Measurements from ENCODE around the gene ITFG1. TPM values are rescaled to one million over a fixed set of nuclear protein-coding genes. Genes with fewer than 3 reads are reported as not detected.
A peak's percentile ranks its signal among the peaks of the same experiment; 100 is the strongest.
"Not testable (repeated sequence)": the region's sequence is repeated elsewhere in the genome, so short reads cannot be mapped to it uniquely, and the experiment has no call there.

Gene ITFG1
- total RNA-seq, 1 donor from 2014 or later = 40.9 TPM

DNA sequence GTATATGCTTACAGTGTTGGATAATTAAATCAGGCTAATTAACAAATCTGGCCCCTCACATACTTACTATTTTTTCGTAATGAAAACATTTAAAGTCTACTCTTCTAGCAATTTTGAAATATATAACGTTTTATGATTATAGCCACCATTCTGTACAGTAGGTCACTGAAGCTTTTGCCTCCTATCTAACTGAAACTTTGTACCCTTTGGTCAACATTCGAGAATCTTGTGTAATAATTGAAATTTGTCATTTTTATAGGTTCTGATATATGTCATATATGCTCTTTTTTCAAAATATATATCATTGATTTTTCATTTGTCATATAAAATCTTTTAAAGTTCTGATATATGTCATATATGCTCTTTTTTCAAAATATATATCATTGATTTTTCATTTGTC lies 12.9 kb upstream of the ITFG1 start:
- no peak for DNase-seq (ENCODE audit: low spot score)

GRCh38 chr16:47473004-47473403 lies 12.1 kb upstream of the ITFG1 start:
- not testable (repeated sequence) for DNase-seq (ENCODE audit: low spot score)

GRCh38 chr16:47470810-47471209 lies 9.9 kb upstream of the ITFG1 start:
- DNase-seq (ENCODE audit: low spot score) = no peak

- no peak for DNase-seq (ENCODE audit: low spot score)
These were observed 9.3 kb upstream of the ITFG1 start for GRCh38 chr16:47470211-47470610.

GRCh38 chr16:47469227-47469626 lies 8.4 kb upstream of the ITFG1 start:
- DNase-seq (ENCODE audit: low spot score) = no peak

- peak; percentile 64 for DNase-seq (ENCODE audit: low spot score)
These were observed 7.3 kb upstream of the ITFG1 start for GRCh38 chr16:47468070-47468689.

DNA sequence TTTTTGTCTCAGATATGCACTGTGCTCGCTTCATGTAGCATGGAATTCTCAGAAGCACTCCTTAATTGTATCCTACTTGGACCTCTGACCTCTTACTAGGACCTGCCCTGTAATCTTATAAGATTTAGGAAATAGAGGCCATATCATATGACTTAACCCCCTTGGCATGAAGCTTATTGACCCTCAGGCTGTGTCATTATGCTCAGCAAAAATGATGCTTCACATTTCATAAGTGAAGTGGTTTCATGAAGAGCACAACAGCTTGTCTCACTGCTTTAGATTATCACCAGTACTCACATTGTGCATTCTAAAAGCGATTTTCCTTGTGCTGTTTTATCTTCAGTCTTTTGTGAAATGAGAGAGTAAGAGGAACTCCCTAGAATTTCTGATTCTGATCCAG lies 6.6 kb upstream of the ITFG1 start:
- DNase-seq (ENCODE audit: low spot score) = no peak

DNA sequence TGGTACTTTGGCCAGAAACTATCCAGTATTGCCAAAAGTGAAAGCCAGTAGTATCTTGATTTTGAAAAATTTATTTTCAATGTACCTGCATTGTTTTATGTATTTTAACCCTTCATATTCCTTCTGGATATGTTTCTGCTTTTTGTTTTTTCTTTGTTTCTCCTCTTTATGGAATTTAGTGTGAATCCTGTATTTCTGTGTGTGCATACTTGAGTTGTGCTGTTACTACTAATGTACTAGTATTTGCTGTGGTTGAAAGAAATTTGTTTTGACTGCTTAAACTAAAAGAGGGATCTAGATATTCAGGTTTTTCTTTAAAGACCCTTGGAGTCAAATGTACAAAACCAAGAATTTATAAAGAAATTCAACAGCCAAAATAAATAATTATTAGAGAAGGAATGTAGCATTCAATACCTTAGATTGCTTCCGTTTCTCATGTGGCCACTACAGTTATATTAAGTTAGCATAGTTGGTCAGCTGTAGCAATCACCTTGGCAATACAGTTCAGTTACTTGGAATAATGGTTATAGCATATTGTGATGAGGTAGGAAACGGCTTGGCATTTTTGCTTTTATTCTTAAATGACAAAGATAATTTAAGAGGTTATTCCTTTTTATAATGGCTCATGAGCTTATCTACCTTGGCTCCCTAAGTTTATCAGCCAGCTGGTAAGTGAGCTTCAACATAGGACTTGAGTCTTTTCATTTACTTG lies 5.2 kb upstream of the ITFG1 start:
- DNase-seq (ENCODE audit: low spot score) = no peak

- no peak for DNase-seq (ENCODE audit: low spot score)
These were observed 3.1 kb upstream of the ITFG1 start for GRCh38 chr16:47463771-47464624.

- DNase-seq (ENCODE audit: low spot score) = peak; percentile 54
These were observed 869 bp upstream of the ITFG1 start for GRCh38 chr16:47461598-47462266.

GRCh38 chr16:47460359-47460710 lies 528 bp downstream of the ITFG1 start:
- DNase-seq (ENCODE audit: low spot score) = peak; percentile 4

DNA sequence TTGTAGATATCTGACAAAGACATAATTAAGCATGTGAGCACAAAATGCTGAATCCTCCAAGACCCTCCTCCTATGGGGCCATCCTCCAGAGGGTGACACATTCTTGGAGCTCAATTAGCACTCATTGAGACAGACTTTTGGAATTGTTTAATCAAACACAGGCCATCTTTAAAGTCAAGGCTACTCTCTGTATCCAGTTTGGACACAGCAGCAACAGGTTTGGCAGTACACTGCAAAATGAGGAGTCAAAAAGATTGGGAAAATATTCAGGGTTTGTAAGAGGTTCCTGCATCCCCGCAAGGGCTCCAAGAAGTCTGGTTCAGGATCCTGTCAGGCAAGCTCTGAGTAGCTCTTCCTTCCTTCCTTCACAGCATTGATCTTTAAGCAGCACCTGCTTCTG lies 1.3 kb downstream of the ITFG1 start:
- no peak for DNase-seq (ENCODE audit: low spot score)

GRCh38 chr16:47458331-47458730 lies 2.5 kb downstream of the ITFG1 start:
- no peak for DNase-seq (ENCODE audit: low spot score)

DNA sequence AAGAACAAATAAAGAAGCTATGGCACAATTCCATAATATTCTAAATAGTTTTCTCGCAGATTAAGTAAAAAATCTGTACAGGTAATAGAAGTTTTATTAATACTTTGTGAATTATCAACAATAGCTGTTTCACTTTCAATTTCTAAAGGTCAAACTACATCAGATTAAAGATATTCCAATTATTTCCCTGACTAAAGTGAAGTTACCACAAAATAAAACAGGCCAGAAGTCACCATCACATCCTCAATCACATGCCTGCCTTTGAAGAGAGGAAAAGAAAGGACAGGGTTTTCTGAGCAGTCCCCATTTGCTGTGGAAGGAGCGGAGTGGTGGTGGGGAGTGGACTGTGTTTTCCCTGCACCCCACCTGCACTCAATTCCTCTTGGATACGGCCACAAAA lies 11.1 kb downstream of the ITFG1 start:
- DNase-seq (ENCODE audit: low spot score) = no peak

- no peak for DNase-seq (ENCODE audit: low spot score)
These were observed 11.9 kb downstream of the ITFG1 start for GRCh38 chr16:47448830-47449575.

DNA sequence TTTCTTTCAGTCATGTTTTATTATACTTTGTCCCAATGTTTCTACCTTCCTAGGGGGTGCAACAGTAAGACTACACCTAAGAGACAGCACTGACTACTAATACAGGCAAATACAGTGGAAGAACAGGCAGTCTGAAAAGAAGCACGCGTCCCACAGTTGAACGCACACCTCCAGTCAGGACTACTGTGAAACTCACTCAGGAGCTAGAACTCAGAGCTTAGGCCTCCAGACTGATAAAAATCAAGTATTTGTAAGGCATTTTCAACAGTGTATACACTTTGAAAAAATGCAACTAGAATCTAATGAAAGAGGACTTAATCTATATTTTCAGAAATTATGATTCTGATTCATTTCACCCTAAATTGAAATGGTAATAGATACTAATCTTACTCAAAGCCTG lies 14.4 kb downstream of the ITFG1 start:
- DNase-seq (ENCODE audit: low spot score) = no peak

- DNase-seq (ENCODE audit: low spot score) = not testable (repeated sequence)
These were observed 18.0 kb downstream of the ITFG1 start for GRCh38 chr16:47442884-47443283.

GRCh38 chr16:47440066-47440465 lies 20.8 kb downstream of the ITFG1 start:
- not testable (repeated sequence) for DNase-seq (ENCODE audit: low spot score)

DNA sequence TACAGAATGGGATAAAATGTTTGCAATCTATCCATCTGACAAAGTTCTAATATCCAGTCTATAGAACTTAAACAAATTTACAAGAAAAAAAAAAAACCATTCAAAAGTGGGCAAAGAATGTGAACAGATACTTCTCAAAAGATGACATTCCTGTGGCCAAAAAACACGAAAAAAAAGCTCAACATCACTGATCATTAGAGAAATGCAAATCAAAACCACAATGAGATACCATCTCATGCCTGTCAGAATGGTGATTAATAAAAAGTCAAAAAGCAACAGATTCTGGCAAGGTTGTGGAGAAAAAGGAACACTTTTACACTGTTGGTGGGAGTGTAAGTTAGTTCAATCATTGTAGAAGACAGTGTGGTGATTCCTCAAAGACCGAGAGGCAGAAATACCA lies 26.6 kb downstream of the ITFG1 start:
- DNase-seq (ENCODE audit: low spot score) = not testable (repeated sequence)

- DNase-seq (ENCODE audit: low spot score) = no peak
These were observed 28.9 kb downstream of the ITFG1 start for GRCh38 chr16:47431960-47432359.

DNA sequence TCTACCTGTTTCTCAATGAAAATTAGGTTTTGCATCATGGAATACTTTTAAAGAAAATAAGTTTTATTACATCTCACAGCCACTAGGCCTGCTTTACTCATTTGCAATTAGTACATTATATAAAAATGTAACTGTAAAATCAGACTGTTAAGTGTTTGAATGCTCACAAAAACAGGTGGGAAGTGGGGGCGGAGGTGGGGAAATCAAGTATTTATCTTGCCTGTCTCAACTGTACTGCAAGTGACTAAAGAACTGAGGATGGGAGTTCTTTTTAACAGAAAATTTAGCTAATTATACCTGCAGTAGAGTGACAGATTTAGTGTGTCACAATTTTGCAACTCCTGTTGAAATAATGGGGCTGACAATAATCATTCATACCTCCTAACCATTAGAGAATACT lies 34.1 kb downstream of the ITFG1 start:
- no peak for DNase-seq (ENCODE audit: low spot score)
